ENCODE measurements around the gene TNNI2.

TNNI2 gene

GRCh38 chr11:1842149-1843097 lies 3.6 kb downstream of the TNNI2 start:
- no peak for ATAC-seq (ENCODE audit: insufficient read depth, low read depth)
- DNase-seq, result no peak
- H3K4me2 ChIP-seq (ENCODE audit: insufficient read depth, low read length), result no peak overlapping the region
- H3K4me1 ChIP-seq (ENCODE audit: insufficient read depth, low read length), result 0 out of 2 replicates have a peak, but pooled peaks cover 4% of the 10 kb centered on the region
- no peaks in the 10 kb centered on the region for H3K79me2 ChIP-seq (ENCODE audit: insufficient read depth, low read length)
- no peak overlapping the region for H3K27ac ChIP-seq (ENCODE audit: low read length)
- H3K9me3 ChIP-seq (ENCODE audit: insufficient read depth, low read length, severe bottlenecking), result no peaks in the 10 kb centered on the region
- no peak overlapping the region for H3K9ac ChIP-seq (ENCODE audit: low read depth, low read length)
- no peak overlapping the region for H3K4me3 ChIP-seq (ENCODE audit: low read depth in 1 of 2, low read length in 2 of 2)
- H4K20me1 ChIP-seq (ENCODE audit: insufficient read depth, low read length), result no peaks in the 10 kb centered on the region; the same call in 1 of the 2 replicates
- no peak overlapping the region for H2AFZ ChIP-seq (ENCODE audit: low read depth, low read length)
- peaks cover 6% of the 10 kb centered on the region for H3K27me3 ChIP-seq (ENCODE audit: insufficient read depth, low read length, poor library complexity)
- H3K36me3 ChIP-seq (ENCODE audit: insufficient read depth, low read length), result no peaks in the 10 kb centered on the region
- TF ChIP-seq CTCF (IDR thresholded peaks at IDR 0.05; ENCODE audit: borderline replicate concordance, extremely low read depth, low read length, poor library complexity, severe bottlenecking), result no peak
- no peak for TF ChIP-seq EZH2 (IDR thresholded peaks at IDR 0.05; ENCODE audit: borderline replicate concordance, low read depth, low read length, severe bottlenecking)

- Histone ChIP-seq H3K9me3 (ENCODE audit: insufficient read depth, low read length, severe bottlenecking) (no peaks in the 10 kb centered on the region), H4K20me1 (ENCODE audit: insufficient read depth, low read length) (no peaks in the 10 kb centered on the region; the same call in 1 of the 2 replicates), H2AFZ (ENCODE audit: low read depth, low read length) (no peak overlapping the region), H3K4me2 (ENCODE audit: insufficient read depth, low read length) (no peak overlapping the region), H3K9ac (ENCODE audit: low read depth, low read length) (no peak overlapping the region), H3K4me1 (ENCODE audit: insufficient read depth, low read length) (no peaks in the 10 kb centered on the region), H3K4me3 (ENCODE audit: low read depth in 1 of 2, low read length in 2 of 2) (no peak overlapping the region), H3K27me3 (ENCODE audit: insufficient read depth, low read length, poor library complexity) (peaks cover 6% of the 10 kb centered on the region), H3K27ac (ENCODE audit: low read length) (no peak overlapping the region), H3K36me3 (ENCODE audit: insufficient read depth, low read length) (no peaks in the 10 kb centered on the region), H3K79me2 (ENCODE audit: insufficient read depth, low read length) (no peaks in the 10 kb centered on the region)
- ATAC-seq (ENCODE audit: insufficient read depth, low read depth) (no peak), DNase-seq (no peak)
- no peak for TF ChIP-seq CTCF (IDR thresholded peaks at IDR 0.05; ENCODE audit: borderline replicate concordance, extremely low read depth, low read length, poor library complexity, severe bottlenecking)
- no peak for TF ChIP-seq EZH2 (IDR thresholded peaks at IDR 0.05; ENCODE audit: borderline replicate concordance, low read depth, low read length, severe bottlenecking)
Measured at GRCh38 chr11:1843098-1843473, 4.3 kb downstream of the TNNI2 start.

- DNase-seq (no peak), ATAC-seq (ENCODE audit: insufficient read depth, low read depth) (no peak)
- TF ChIP-seq EZH2 (IDR thresholded peaks at IDR 0.05; ENCODE audit: borderline replicate concordance, low read depth, low read length, severe bottlenecking) (no peak), CTCF (IDR thresholded peaks at IDR 0.05; ENCODE audit: borderline replicate concordance, extremely low read depth, low read length, poor library complexity, severe bottlenecking) (no peak)
- peaks cover 6% of the 10 kb centered on the region for H3K27me3 ChIP-seq (ENCODE audit: insufficient read depth, low read length, poor library complexity)
- H4K20me1 ChIP-seq (ENCODE audit: insufficient read depth, low read length), result no peaks in the 10 kb centered on the region; the same call in 1 of the 2 replicates
- no peak overlapping the region for H3K4me3 ChIP-seq (ENCODE audit: low read depth in 1 of 2, low read length in 2 of 2)
- no peaks in the 10 kb centered on the region for H3K9me3 ChIP-seq (ENCODE audit: insufficient read depth, low read length, severe bottlenecking)
- H3K27ac ChIP-seq (ENCODE audit: low read length), result no peak overlapping the region
- H2AFZ ChIP-seq (ENCODE audit: low read depth, low read length), result no peak overlapping the region
- H3K4me2 ChIP-seq (ENCODE audit: insufficient read depth, low read length), result no peak overlapping the region
- no peaks in the 10 kb centered on the region for H3K79me2 ChIP-seq (ENCODE audit: insufficient read depth, low read length)
- H3K4me1 ChIP-seq (ENCODE audit: insufficient read depth, low read length), result no peaks in the 10 kb centered on the region
- H3K36me3 ChIP-seq (ENCODE audit: insufficient read depth, low read length), result no peaks in the 10 kb centered on the region
- no peak overlapping the region for H3K9ac ChIP-seq (ENCODE audit: low read depth, low read length)
Measured at GRCh38 chr11:1843796-1844195, 5.0 kb downstream of the TNNI2 start.

All from DND-41 (cell line).